Measurements from ENCODE around the gene REEP1.

- no peak for TF ChIP-seq CTCF (optimal IDR thresholded peaks at IDR 0.05 in 1 of 3, IDR thresholded peaks at IDR 0.05 in 1 of 3, conservative IDR thresholded peaks at IDR 0.05 in 1 of 3; ENCODE audit: extremely low read depth in 1 of 3, insufficient read depth in 2 of 3, low read length in 3 of 3)
- no peak for TF ChIP-seq EZH2 (IDR thresholded peaks at IDR 0.05; ENCODE audit: low read length)
Observed at GRCh38 chr2:86211033-86211795, 126.2 kb downstream of the REEP1 start.

Data from keratinocyte (primary cell).